ENCODE measurements around the gene CD247. TPM values are rescaled to one million over a fixed set of nuclear protein-coding genes. Genes with fewer than 3 reads are reported as not detected.

CD247 gene
- total RNA-seq, 3 donors from 2014 or later (not counting 1 experiment from before 2014, with no cell fraction given), result 1,027 to 1,374 (median 1,309) TPM

DNA sequence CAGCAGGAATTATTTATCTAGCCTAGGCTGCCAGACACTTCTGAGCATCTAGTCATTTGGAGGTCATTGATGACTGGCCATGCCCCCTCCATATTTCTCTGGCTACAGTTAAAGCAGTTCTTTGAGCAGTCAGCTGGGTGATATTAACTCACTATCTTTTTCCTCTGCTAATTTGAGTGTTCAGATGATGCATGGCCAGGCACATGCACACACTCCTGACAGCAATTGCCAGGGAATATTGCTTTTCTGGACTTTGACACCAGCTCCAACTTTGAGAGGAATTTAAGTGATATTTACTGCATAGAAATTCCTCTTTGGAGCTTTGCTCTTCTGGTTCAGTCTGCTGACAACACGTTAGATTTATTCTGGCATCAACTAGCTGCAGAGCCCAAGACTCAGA lies 52.6 kb downstream of the CD247 start:
- ATAC-seq, result no peak
- 61% methylated on average over 1 of the region's 1 CpG for WGBS (ENCODE audit: insufficient coverage)
- H3K36me3 ChIP-seq (ENCODE audit: control insufficient read depth, insufficient read depth, low read length), result peaks cover 50% of the 10 kb centered on the region
- no peaks in the 10 kb centered on the region for H3K27me3 ChIP-seq (ENCODE audit: control insufficient read depth, insufficient read depth, low read length)
- H3K4me3 ChIP-seq (ENCODE audit: low read length), result no peak overlapping the region
- no peak for TF ChIP-seq CTCF (IDR thresholded peaks at IDR 0.05)
- Mint-ChIP-seq H3K27me3 (ENCODE audit: low read depth in 2 of 2) (no peaks in the 10 kb centered on the region), H3K9me3 (no peaks in the 10 kb centered on the region), H3K4me3 (peak overlapping the region; percentile 54), H3K27ac (peak overlapping the region; percentile 91 to 100), H3K4me1 (peaks cover 76 to 82% of the 10 kb centered on the region in 2 donors), H3K36me3 (peaks cover 7% of the 10 kb centered on the region)
- H3K4me1 ChIP-seq (ENCODE audit: control insufficient read depth, insufficient read depth, low read length), result peaks cover 66% of the 10 kb centered on the region
- intact Hi-C loops (cut with micrococcal nuclease), result no loop called here
- DNase-seq, result no peak
- peak overlapping the region; percentile 69 for H3K27ac ChIP-seq (ENCODE audit: low read length)
- no peaks in the 10 kb centered on the region for H3K9me3 ChIP-seq (ENCODE audit: control insufficient read depth, insufficient read depth, low read length)

DNA sequence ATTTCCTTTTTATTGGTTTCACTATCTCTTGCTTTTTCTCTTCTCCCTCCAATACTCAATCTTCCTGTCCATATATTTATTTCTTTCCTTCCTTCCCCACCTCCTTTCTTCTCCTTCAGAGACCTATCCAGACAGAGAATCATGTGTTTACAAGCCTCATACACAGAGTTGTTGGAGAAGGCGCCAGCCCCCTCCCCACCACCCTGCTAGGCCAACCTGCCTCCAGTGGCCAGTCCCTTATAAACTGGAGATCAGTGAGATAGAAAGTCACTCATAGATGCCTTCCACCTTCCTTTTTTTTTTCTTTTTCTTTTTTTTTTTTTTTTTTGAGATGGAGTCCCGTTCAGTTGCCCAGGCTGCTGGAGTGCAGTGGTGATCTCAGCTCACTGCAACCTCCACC lies 53.3 kb downstream of the CD247 start:
- ATAC-seq (peak in 1 of 3 donors; percentile 7), DNase-seq (no peak)
- H3K4me1 Mint-ChIP-seq, result peaks cover 72 to 83% of the 10 kb centered on the region in 2 donors
- no peaks in the 10 kb centered on the region for H3K27me3 Mint-ChIP-seq (ENCODE audit: low read depth in 2 of 2)
- Histone ChIP-seq H3K4me3 (ENCODE audit: low read length) (no peak overlapping the region), H3K36me3 (ENCODE audit: control insufficient read depth, insufficient read depth, low read length) (peaks cover 52% of the 10 kb centered on the region), H3K4me1 (ENCODE audit: control insufficient read depth, insufficient read depth, low read length) (peaks cover 72% of the 10 kb centered on the region), H3K9me3 (ENCODE audit: control insufficient read depth, insufficient read depth, low read length) (no peaks in the 10 kb centered on the region), H3K27ac (ENCODE audit: low read length) (peak overlapping the region; percentile 69), H3K27me3 (ENCODE audit: control insufficient read depth, insufficient read depth, low read length) (no peaks in the 10 kb centered on the region)
- peaks cover 7% of the 10 kb centered on the region for H3K36me3 Mint-ChIP-seq
- no peaks in the 10 kb centered on the region for H3K9me3 Mint-ChIP-seq
- 72% methylated on average over 2 of the region's 2 CpGs for WGBS (ENCODE audit: insufficient coverage)
- H3K27ac Mint-ChIP-seq, result peak overlapping the region; percentile 91 to 100
- H3K4me3 Mint-ChIP-seq, result peak overlapping the region; percentile 54
- no peak for TF ChIP-seq CTCF (IDR thresholded peaks at IDR 0.05)
- intact Hi-C loops (cut with micrococcal nuclease), result no loop called here

GRCh38 chr1:167463875-167464575 lies 54.3 kb downstream of the CD247 start:
- TF ChIP-seq CTCF (IDR thresholded peaks at IDR 0.05), result no peak
- Histone ChIP-seq H3K27ac (ENCODE audit: low read length) (peak overlapping the region; percentile 69), H3K36me3 (ENCODE audit: control insufficient read depth, insufficient read depth, low read length) (peaks cover 56% of the 10 kb centered on the region)

More at GRCh38 chr1:167463875-167464575, 54.3 kb downstream of the CD247 start:
- peak overlapping the region; percentile 54 for H3K4me3 Mint-ChIP-seq
- Histone ChIP-seq H3K9me3 (ENCODE audit: control insufficient read depth, insufficient read depth, low read length) (no peaks in the 10 kb centered on the region), H3K27me3 (ENCODE audit: control insufficient read depth, insufficient read depth, low read length) (no peaks in the 10 kb centered on the region), H3K4me3 (ENCODE audit: low read length) (no peak overlapping the region), H3K4me1 (ENCODE audit: control insufficient read depth, insufficient read depth, low read length) (peaks cover 73% of the 10 kb centered on the region)
- H3K9me3 Mint-ChIP-seq, result no peaks in the 10 kb centered on the region
- H3K27me3 Mint-ChIP-seq (ENCODE audit: low read depth in 2 of 2), result no peaks in the 10 kb centered on the region
- peaks cover 62 to 78% of the 10 kb centered on the region in 2 donors for H3K4me1 Mint-ChIP-seq
- 79% methylated on average over 5 of the region's 6 CpGs for WGBS (ENCODE audit: insufficient coverage)
- ATAC-seq (no peak), DNase-seq (no peak)
- H3K36me3 Mint-ChIP-seq, result peaks cover 7% of the 10 kb centered on the region
- peak overlapping the region; percentile 91 to 100 for H3K27ac Mint-ChIP-seq
- intact Hi-C loops (cut with micrococcal nuclease), result no loop called here
